HCT116 (cell line): ENCODE results near the gene RPL10A. TPM values are rescaled to one million over a fixed set of nuclear protein-coding genes. Genes with fewer than 3 reads are reported as not detected.

ENCODE experiments used
- ATAC-seq: fragments of 200-7000 bp; cut with Tn5 transposase; 2 replicates; pipeline ENCODE4 v1.9.1; 2020; ENCODE audit warnings: mild to moderate bottlenecking, moderate library complexity
- BruUV-seq: library from RNA; stranded (reverse); fragments of 400-500 nt; replicated peaks from 2 replicates; lab custom pipeline; 2021; lab: Mats Ljungman, UMichigan
- CTCF ChIA-PET: fragments of 300-600 bp; sonication (Branson Sonifier 250); formaldehyde crosslinking; loops from one replicate; lab custom pipeline; 2021; ENCODE audit warnings: antibody characterized with exemption; lab: Charles Lee
- POLR2A ChIA-PET: fragments of 300-600, 350-600 bp; sonication (Branson Sonifier 250); formaldehyde crosslinking; loops from one replicate; lab custom pipeline; 2021; ENCODE audit warnings: antibody characterized with exemption; lab: Charles Lee
- RAD21 ChIA-PET, 2 experiments: fragments of 300-600 bp; sonication (Branson Sonifier 250); formaldehyde crosslinking; loops; one replicate each; lab custom pipeline; 2023; ENCODE audit warnings: low total read pairs in 2 of 2; ENCODE audit not compliant: uncharacterized antibody in 2 of 2, unreplicated experiment in 2 of 2, low non-redundant PET in 1 of 2; lab: Charles Lee
- DNase-seq: peaks from one replicate; pipeline ENCODE4 v3.0.0-alpha.2; 2010; ENCODE audit warnings: low read depth, low spot score
- H2AFZ ChIP-seq: fragments of 200-600 bp; shearing (Covaris generic), sonication (generic); 2 replicates; pipeline ENCODE4 v1.6.1; 2017; ENCODE audit warnings: low read depth, mixed run types, mixed read lengths, antibody characterized with exemption, low read length; ENCODE audit not compliant: poor library complexity, severe bottlenecking
- H3K27ac ChIP-seq: 2 replicates; pipeline ENCODE4 v1.5.1; 2012; ENCODE audit warnings: low read depth, low read length
- H3K27me3 ChIP-seq: fragments of 200-600 bp; sonication (generic); 2 replicates; pipeline ENCODE4 v1.6.1; 2016; ENCODE audit warnings: mixed run types, low read length, mixed read lengths; ENCODE audit not compliant: insufficient read depth
- H3K36me3 ChIP-seq, 2 experiments: fragments of 200-500 bp in 1 of 2; fragments of 200-600 bp in 1 of 2; sonication (Bioruptor generic) in 1 of 2; sonication (generic) in 1 of 2; 2 replicates each; pipeline versions ENCODE4 v1.5.1 to v1.6.1; 2014 to 2016; ENCODE audit warnings: low read length in 2 of 2, inconsistent platforms in 1 of 2, mixed read lengths in 1 of 2, mixed run types in 1 of 2; ENCODE audit not compliant: insufficient read depth in 2 of 2, control insufficient read depth in 1 of 2
- H3K4me1 ChIP-seq, 2 experiments: fragments of 200-600 bp in 1 of 2; sonication (generic) in 1 of 2; 2 replicates each; pipeline versions ENCODE4 v1.5.1 to v1.6.1; 2012 to 2017; ENCODE audit warnings: low read length in 2 of 2, inconsistent platforms in 1 of 2, mild to moderate bottlenecking in 1 of 2, mixed read lengths in 1 of 2, mixed run types in 1 of 2, moderate library complexity in 1 of 2; ENCODE audit not compliant: insufficient read depth in 2 of 2, control insufficient read depth in 1 of 2
- H3K4me2 ChIP-seq: fragments of 200-600 bp; sonication (generic); 2 replicates; pipeline ENCODE4 v1.6.1; 2017; ENCODE audit warnings: mixed run types, low read length, mixed read lengths
- H3K4me3 ChIP-seq, 2 experiments: fragments of 200-600 bp in 1 of 2; sonication (generic) in 1 of 2; replicated peaks in 1 of 2; 2 replicates each; pipeline ENCODE4 v1.5.1; 2011 to 2016; ENCODE audit warnings: low read length in 2 of 2, control low read depth in 1 of 2, low read depth in 1 of 2, mild to moderate bottlenecking in 1 of 2, mixed read lengths in 1 of 2, mixed run types in 1 of 2
- H3K79me2 ChIP-seq: fragments of 200-600 bp; sonication (generic); 2 replicates; pipeline ENCODE4 v1.6.1; 2017; ENCODE audit warnings: mild to moderate bottlenecking, mixed run types, low read length, moderate library complexity, mixed read lengths; ENCODE audit not compliant: insufficient read depth
- H3K9ac ChIP-seq: fragments of 200-600 bp; sonication (generic); 2 replicates; pipeline ENCODE4 v1.6.1; 2016; ENCODE audit warnings: low read length, mixed read lengths
- H3K9me2 ChIP-seq: fragments of 200-600 bp; sonication (generic), shearing (Covaris generic); 2 replicates; pipeline ENCODE4 v1.6.1; 2017; ENCODE audit warnings: mixed run types, mild to moderate bottlenecking, moderate library complexity; ENCODE audit not compliant: insufficient read depth
- H3K9me3 ChIP-seq, 2 experiments: fragments of 200-500 bp in 1 of 2; fragments of 200-600 bp in 1 of 2; sonication (Bioruptor generic) in 1 of 2; sonication (generic) in 1 of 2; 2 replicates each; pipeline ENCODE4 v1.6.1; 2014 to 2017; ENCODE audit warnings: low read length in 2 of 2, mixed read lengths in 2 of 2, inconsistent platforms in 1 of 2, low read depth in 1 of 2, mild to moderate bottlenecking in 1 of 2, mixed run types in 1 of 2, moderate library complexity in 1 of 2; ENCODE audit not compliant: control insufficient read depth in 1 of 2, insufficient read depth in 1 of 2
- H4K20me1 ChIP-seq: fragments of 200-600 bp; sonication (generic), shearing (Covaris generic); 2 replicates; pipeline ENCODE4 v1.6.1; 2017; ENCODE audit warnings: mixed run types, mild to moderate bottlenecking, moderate library complexity; ENCODE audit not compliant: insufficient read depth
- ATF3 ChIP-seq: IDR thresholded peaks from 2 replicates; pipeline ENCODE4 v1.6.1; 2012
- CBX3 ChIP-seq: IDR thresholded peaks from 2 replicates; pipeline ENCODE4 v1.6.1; 2012; ENCODE audit warnings: low read depth
- CEBPB ChIP-seq: IDR thresholded peaks from 2 replicates; pipeline ENCODE4 v1.6.1; 2012; ENCODE audit warnings: low read depth
- CTCF ChIP-seq, 3 experiments: fragments of 200-600 bp in 1 of 3; sonication (generic) in 1 of 3; IDR thresholded peaks in 2 of 3; conservative IDR thresholded peaks in 1 of 3; 2 replicates each; pipeline ENCODE4 v1.5.1; 2012 to 2017; ENCODE audit warnings: low read depth in 2 of 3, low read length in 2 of 3, antibody characterized with exemption in 1 of 3, borderline replicate concordance in 1 of 3, control low read depth in 1 of 3, mild to moderate bottlenecking in 1 of 3, mixed read lengths in 1 of 3, mixed run types in 1 of 3, moderate library complexity in 1 of 3; ENCODE audit not compliant: insufficient read depth in 1 of 3
- ELF1 ChIP-seq: IDR thresholded peaks from 2 replicates; pipeline ENCODE4 v1.6.1; 2012; ENCODE audit warnings: low read depth, borderline replicate concordance
- EZH2 ChIP-seq: fragments of 200-600 bp; sonication (generic); IDR thresholded peaks from 2 replicates; pipeline ENCODE4 v1.6.1; 2017; ENCODE audit warnings: antibody characterized with exemption, mixed run types
- EZH2phosphoT487 ChIP-seq: fragments of 200-600 bp; IDR thresholded peaks from 2 replicates; pipeline ENCODE4 v1.6.1; 2018; ENCODE audit warnings: antibody characterized with exemption, borderline replicate concordance
- JUND ChIP-seq: IDR thresholded peaks from 2 replicates; pipeline ENCODE4 v1.6.1; 2012
- POLR2AphosphoS5 ChIP-seq: IDR thresholded peaks from 2 replicates; pipeline ENCODE4 v1.6.1; 2011; ENCODE audit warnings: mild to moderate bottlenecking, low read depth, low read length, moderate library complexity
- RAD21 ChIP-seq: IDR thresholded peaks from 2 replicates; pipeline ENCODE4 v1.6.1; 2012; ENCODE audit warnings: low read depth, mild to moderate bottlenecking
- SIN3A ChIP-seq: IDR thresholded peaks from 2 replicates; pipeline ENCODE4 v1.6.1; 2012; ENCODE audit warnings: low read depth
- TCF7L2 ChIP-seq: IDR thresholded peaks from 2 replicates; pipeline ENCODE4 v1.7.0; 2011; ENCODE audit warnings: borderline replicate concordance, inconsistent platforms; ENCODE audit not compliant: insufficient read depth, insufficient read length; ENCODE audit errors: extremely low read depth
- YY1 ChIP-seq: IDR thresholded peaks from 2 replicates; pipeline ENCODE4 v1.6.1; 2011; ENCODE audit warnings: low read length, low read depth, moderate library complexity, mild to moderate bottlenecking; ENCODE audit not compliant: insufficient replicate concordance; ENCODE audit errors: extremely low read depth
- ZBTB33 ChIP-seq: IDR thresholded peaks from 2 replicates; pipeline ENCODE4 v1.6.1; 2011; ENCODE audit warnings: mild to moderate bottlenecking, low read length, moderate library complexity; ENCODE audit not compliant: insufficient replicate concordance; ENCODE audit errors: extremely low read depth
- ZFX ChIP-seq: fragments of 450-650 bp; IDR thresholded peaks from 2 replicates; pipeline ENCODE4 v1.6.1; 2017
- intact Hi-C: fragments of 100-400 bp; cut with micrococcal nuclease; formaldehyde crosslinking; loops from 2 replicates; pipeline ENCODE4 v1.10.0; 2022
- total RNA-seq: library from RNA; stranded (reverse); gene quantifications from one replicate; pipeline ENCODE4 v1.2.1, GENCODE V29; 2021; ENCODE audit not compliant: unreplicated experiment

Gene RPL10A
- total RNA-seq, 1 experiment from 2014 or later, result 1,981 TPM

- Histone ChIP-seq H3K4me1 (peaks cover 47 to 70% of the 10 kb centered on the region in 2 experiments), H2AFZ (no peak overlapping the region), H3K4me2 (peak overlapping the region; percentile 84), H4K20me1 (no peaks in the 10 kb centered on the region), H3K9me3 (no peaks in the 10 kb centered on the region), H3K36me3 (no peaks in the 10 kb centered on the region), H3K9me2 (no peaks in the 10 kb centered on the region), H3K4me3 (peak overlapping the region; percentile 15 to 60), H3K27ac (peak overlapping the region; percentile 97), H3K79me2 (peaks cover 30% of the 10 kb centered on the region), H3K27me3 (no peaks in the 10 kb centered on the region)
- DNase-seq (no peak), ATAC-seq (peak; percentile 33)
- POLR2A ChIA-PET, result interaction anchor here (8.1 kb wide), 1 partner anchor 13 kb away, joined by 48 read pairs; no protein-coding TSS in a partner anchor
- BruUV-seq, result no TSS peak
- intact Hi-C loops, result no loop called here
- RAD21 ChIA-PET, result no interaction called here
- CTCF ChIA-PET, result interaction anchor here (0.7 to 0.9 kb wide), 2 partner anchors 8 to 12 kb away, joined by 3 read pairs; no protein-coding TSS in a partner anchor
- no peak for TF ChIP-seq CEBPB
- TF ChIP-seq ELF1, result no peak
- no peak for TF ChIP-seq ZFX
- no peak for TF ChIP-seq JUND
- TF ChIP-seq ZBTB33, result no peak
- TF ChIP-seq POLR2AphosphoS5, result no peak
- no peak for TF ChIP-seq SIN3A
- TF ChIP-seq, all 23 proteins: peak for 0
- peak overlapping the region; percentile 75 for H3K9ac ChIP-seq
Measured at GRCh38 chr6:35484921-35485392, 16.8 kb downstream of the RPL10A start.

- H4K20me1 ChIP-seq, result no peaks in the 10 kb centered on the region
- peaks cover 50 to 75% of the 10 kb centered on the region in 2 experiments for H3K4me1 ChIP-seq
- no TSS peak for BruUV-seq
- H3K4me3 ChIP-seq, result peak overlapping the region; percentile 42 to 60
- peak overlapping the region; percentile 84 for H3K4me2 ChIP-seq
- no peaks in the 10 kb centered on the region for H3K9me2 ChIP-seq
- TF ChIP-seq POLR2AphosphoS5 (no peak), YY1 (no peak), TCF7L2 (no peak), ATF3 (no peak), EZH2 (no peak), EZH2phosphoT487 (no peak), JUND (no peak), SIN3A (no peak), CBX3 (no peak), RAD21 (no peak), CEBPB (no peak), CTCF (IDR thresholded peaks at IDR 0.05 in 2 of 3, conservative IDR thresholded peaks at IDR 0.05 in 1 of 3; ENCODE audit: borderline replicate concordance in 1 of 3, insufficient read depth in 1 of 3, low read depth in 2 of 3, low read length in 2 of 3) (no peak)
- H3K9ac ChIP-seq, result peak overlapping the region; percentile 75
- H3K27ac ChIP-seq, result peak overlapping the region; percentile 97
- POLR2A ChIA-PET, result interaction anchor here (8.1 kb wide), 1 partner anchor 13 kb away, joined by 48 read pairs; no protein-coding TSS in a partner anchor
- no peaks in the 10 kb centered on the region for H3K27me3 ChIP-seq
- no peak overlapping the region for H2AFZ ChIP-seq
- H3K9me3 ChIP-seq, result no peaks in the 10 kb centered on the region
- RAD21 ChIA-PET, result no interaction called here
- DNase-seq (no peak), ATAC-seq (peak; percentile 79)
- CTCF ChIA-PET, result interaction anchor here (0.6 kb wide), 1 partner anchor 37 kb away, joined by 4 read pairs; no protein-coding TSS in a partner anchor
- no peaks in the 10 kb centered on the region for H3K36me3 ChIP-seq
- intact Hi-C loops, result no loop called here
- peaks cover 35% of the 10 kb centered on the region for H3K79me2 ChIP-seq
Measured at GRCh38 chr6:35485402-35485877, 17.2 kb downstream of the RPL10A start.
